Measurements from ENCODE around the gene CAMKK1. TPM values are rescaled to one million over a fixed set of nuclear protein-coding genes. Genes with fewer than 3 reads are reported as not detected.
A peak's percentile ranks its signal among the peaks of the same experiment; 100 is the strongest.

Gene CAMKK1
- total and polyA plus RNA-seq, 9 of the 15 experiments (the other 6 are each of a cell fraction or from before 2014, with no cell fraction given), result 0.34 to 7.5 (median 4.9) TPM

DNA sequence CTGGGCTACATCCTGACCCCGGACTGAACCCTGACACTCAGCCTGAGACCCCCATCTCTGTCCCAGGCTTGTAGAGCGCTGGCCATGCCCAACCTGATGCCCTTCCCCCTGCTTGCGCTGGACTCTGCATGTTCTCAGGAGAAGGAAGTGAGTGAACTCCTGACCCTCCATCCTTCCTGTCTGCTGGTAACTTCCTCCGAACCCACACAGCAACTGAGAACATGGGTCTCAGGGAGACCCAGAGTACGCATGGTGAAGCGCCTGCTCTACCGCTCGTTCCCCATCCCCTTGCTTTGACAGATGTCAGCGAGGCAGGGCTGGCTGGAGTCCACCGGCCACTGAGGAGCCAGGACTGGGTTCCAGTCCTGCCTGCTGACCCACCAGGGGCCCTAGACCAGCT is 6.1 kb downstream of the CAMKK1 start:
- POLR2A ChIA-PET, result no interaction called here
- BruUV-seq (replicated peaks), result no TSS peak
- TF ChIP-seq ZNF354B (CRISPR knock-in tag; IDR thresholded peaks at IDR 0.05), result no peak
- TF ChIP-seq, protein P1, sequence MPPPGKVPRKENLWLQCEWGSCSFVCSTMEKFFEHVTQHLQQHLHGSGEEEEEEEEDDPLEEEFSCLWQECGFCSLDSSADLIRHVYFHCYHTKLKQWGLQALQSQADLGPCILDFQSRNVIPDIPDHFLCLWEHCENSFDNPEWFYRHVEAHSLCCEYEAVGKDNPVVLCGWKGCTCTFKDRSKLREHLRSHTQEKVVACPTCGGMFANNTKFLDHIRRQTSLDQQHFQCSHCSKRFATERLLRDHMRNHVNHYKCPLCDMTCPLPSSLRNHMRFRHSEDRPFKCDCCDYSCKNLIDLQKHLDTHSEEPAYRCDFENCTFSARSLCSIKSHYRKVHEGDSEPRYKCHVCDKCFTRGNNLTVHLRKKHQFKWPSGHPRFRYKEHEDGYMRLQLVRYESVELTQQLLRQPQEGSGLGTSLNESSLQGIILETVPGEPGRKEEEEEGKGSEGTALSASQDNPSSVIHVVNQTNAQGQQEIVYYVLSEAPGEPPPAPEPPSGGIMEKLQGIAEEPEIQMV (tag; conservative IDR thresholded peaks at IDR 0.05; ENCODE audit: low read depth), result no peak
- TF ChIP-seq NR1H2 (CRISPR knock-in tag; IDR thresholded peaks at IDR 0.05), result no peak
- TF ChIP-seq NFE2 (IDR thresholded peaks at IDR 0.05; ENCODE audit: low read depth), result no peak
- TF ChIP-seq ZBTB40 (IDR thresholded peaks at IDR 0.05), result no peak
- no peak for TF ChIP-seq ZBTB40 (CRISPR knock-in tag; IDR thresholded peaks at IDR 0.05)
- no peak for TF ChIP-seq PHF20 (IDR thresholded peaks at IDR 0.05; ENCODE audit: partially characterized antibody)
- TF ChIP-seq NCOA1 (IDR thresholded peaks at IDR 0.05; ENCODE audit: low read depth), result no peak
- no peak for TF ChIP-seq SLC30A9 (CRISPR knock-in tag; IDR thresholded peaks at IDR 0.05)
- no peak for TF ChIP-seq SAFB2 (IDR thresholded peaks at IDR 0.05; ENCODE audit: borderline replicate concordance, low read depth, low read length, severe bottlenecking)
- no peak for TF ChIP-seq ZFP36 (IDR thresholded peaks at IDR 0.05; ENCODE audit: low read depth, low read length, partially characterized antibody)
- TF ChIP-seq PHB (CRISPR knock-in tag; IDR thresholded peaks at IDR 0.05), result no peak

More for the DNA sequence above, 6.1 kb downstream of the CAMKK1 start:
- WGBS (ENCODE audit: insufficient coverage, low coverage, missing lambda C conversion rate), result 85% methylated on average over 5 of the region's 10 CpGs
- ATAC-seq (no peak), FAIRE-seq (no peak), DNase-seq (ENCODE audit: extremely low read depth in 1 of 4, low spot score in 3 of 4) (no peak)
- Histone ChIP-seq H3K9me1 (ENCODE audit: control insufficient read depth, insufficient read depth, low read length) (no peaks in the 10 kb centered on the region), H3K9me3 (replicated peaks; ENCODE audit: control insufficient read depth, insufficient read depth, low read depth, low read length) (no peaks in the 10 kb centered on the region), H3K4me2 (ENCODE audit: insufficient read depth, low read length) (no peak overlapping the region), H3K36me3 (ENCODE audit: control insufficient read depth, insufficient read depth, low read length) (peaks cover 32% of the 10 kb centered on the region; the same call in 1 of the 3 replicates), H3K9ac (ENCODE audit: insufficient read depth in 1 of 2, low read depth in 2 of 2, low read length in 2 of 2) (peak overlapping the region in 1 of 2 experiments; percentile 50; a peak in 2 of 4 replicates), H3K27me3 (ENCODE audit: control insufficient read depth in 2 of 2, insufficient read depth in 2 of 2, low read length in 2 of 2) (no peaks in the 10 kb centered on the region), H3K4me1 (replicated peaks in 1 of 2; ENCODE audit: control insufficient read depth in 2 of 2, insufficient read depth in 2 of 2, low read length in 2 of 2) (peaks cover 22 to 51% of the 10 kb centered on the region in 2 experiments), H3K4me3 (no peak overlapping the region), H2AFZ (ENCODE audit: low read depth, low read length) (no peak overlapping the region), H3K27ac (ENCODE audit: extremely low read depth, low read depth, low read length) (no peak overlapping the region; the same call in 2 of the 3 replicates), H3K79me2 (ENCODE audit: control insufficient read depth, insufficient read depth, low read length) (peaks cover 29% of the 10 kb centered on the region), H4K20me1 (replicated peaks; ENCODE audit: control insufficient read depth, insufficient read depth, low read length) (no peaks in the 10 kb centered on the region)
- intact Hi-C loops (cut with micrococcal nuclease) (no loop called here), in situ Hi-C loops (cut with MboI) (no loop called here)
- CTCF ChIA-PET (ENCODE audit: low intra/inter-chr PET ratio), result no interaction called here
